ENCODE data around the gene NAP1L4.

- TF ChIP-seq CTCF (IDR thresholded peaks at IDR 0.05) (no peak), ZFX (IDR thresholded peaks at IDR 0.05; ENCODE audit: borderline replicate concordance) (no peak)
These were observed 79.1 kb downstream of the NAP1L4 start for GRCh38 chr11:2913019-2913431.

Measured in 22Rv1 (cell line).